Measurements from ENCODE around the gene BRSK1.
"Not testable (repeated sequence)": the region's sequence is repeated elsewhere in the genome, so short reads cannot be mapped to it uniquely, and the experiment has no call there.

The BRSK1 gene

DNA sequence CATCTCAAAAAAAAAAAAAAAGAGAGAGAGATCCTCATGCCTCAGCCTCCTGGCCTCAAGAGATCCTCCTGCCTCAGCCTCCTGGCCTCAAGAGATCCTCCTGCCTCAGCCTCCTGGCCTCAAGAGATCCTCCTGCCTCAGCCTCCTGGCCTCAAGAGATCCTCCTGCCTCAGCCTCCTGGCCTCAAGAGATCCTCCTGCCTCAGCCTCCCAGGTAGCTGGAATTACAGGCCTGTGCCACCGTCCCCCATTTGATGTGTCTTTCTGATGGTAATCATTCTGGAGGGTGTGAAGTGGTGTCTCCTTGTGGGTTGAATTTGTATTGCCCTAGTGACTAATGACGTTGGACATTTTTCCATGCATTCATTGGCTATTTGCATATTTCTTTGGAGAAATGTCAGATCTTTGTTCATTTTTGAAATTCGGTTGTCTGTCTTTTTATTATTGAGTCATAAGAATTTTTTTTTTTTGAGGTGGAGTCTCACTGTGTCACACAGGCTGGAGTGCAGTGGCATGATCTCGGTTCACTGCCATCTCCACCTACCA is 45.0 kb downstream of the BRSK1 start:
- H3K4me1 ChIP-seq (ENCODE audit: insufficient read depth, low read length); H3K27me3 ChIP-seq (ENCODE audit: control insufficient read depth in 1 of 2, insufficient read depth in 2 of 2, low read length in 2 of 2); H3K9ac ChIP-seq (ENCODE audit: low read length); H3K9me3 ChIP-seq (ENCODE audit: low read length); H3K36me3 ChIP-seq (ENCODE audit: insufficient read depth, low read length); H3K27ac ChIP-seq (ENCODE audit: low read depth, low read length); H3K4me3 ChIP-seq (ENCODE audit: low read depth in 1 of 2, low read length in 2 of 2): not testable (repeated sequence)

DNA sequence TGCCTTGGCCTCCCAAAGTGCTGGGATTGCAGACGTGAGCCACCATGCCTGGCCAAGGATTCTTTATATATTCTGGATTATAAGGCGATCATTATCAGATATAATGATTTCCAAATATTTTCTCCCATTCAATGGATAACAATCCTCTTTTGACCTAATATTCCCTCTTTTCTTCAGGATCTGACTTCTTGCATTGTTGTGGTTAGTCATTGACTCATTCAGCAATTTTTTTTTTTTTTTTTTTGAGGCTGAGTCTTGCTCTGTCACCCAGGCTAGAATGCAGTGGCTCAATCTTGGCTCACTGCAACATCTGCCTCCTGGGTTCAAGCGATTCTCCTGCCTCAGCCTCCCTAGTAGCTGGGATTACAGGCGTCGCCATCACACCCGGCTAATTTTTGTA is 46.0 kb downstream of the BRSK1 start:
- H3K36me3 ChIP-seq (ENCODE audit: insufficient read depth, low read length); H3K9me3 ChIP-seq (ENCODE audit: low read length); H3K27me3 ChIP-seq (ENCODE audit: control insufficient read depth in 1 of 2, insufficient read depth in 2 of 2, low read length in 2 of 2); H3K9ac ChIP-seq (ENCODE audit: low read length); H3K4me1 ChIP-seq (ENCODE audit: insufficient read depth, low read length); H3K27ac ChIP-seq (ENCODE audit: low read depth, low read length); H3K4me3 ChIP-seq (ENCODE audit: low read depth in 1 of 2, low read length in 2 of 2): not testable (repeated sequence)

DNA sequence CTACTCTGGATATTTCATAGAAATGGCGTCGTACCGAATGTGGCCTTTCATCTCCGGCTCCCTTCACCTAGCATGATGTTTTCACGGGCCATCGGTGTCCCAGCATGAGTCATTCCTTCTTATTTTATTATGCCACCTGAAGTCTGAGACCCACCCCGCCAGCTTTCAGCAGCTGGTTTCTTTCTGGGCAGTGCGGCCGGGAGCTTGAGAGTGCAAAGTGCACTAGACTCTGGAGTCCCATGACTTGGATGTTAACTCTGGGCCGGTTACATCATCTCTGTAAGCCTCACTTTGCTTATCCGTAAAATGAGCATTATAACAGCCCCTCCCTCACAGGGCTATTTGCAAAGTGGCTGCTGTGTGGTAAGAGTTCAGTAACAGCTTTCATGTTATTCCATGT is 50.1 kb downstream of the BRSK1 start:
- Histone ChIP-seq H3K27ac (ENCODE audit: low read depth, low read length) (no peak overlapping the region), H3K4me1 (ENCODE audit: insufficient read depth, low read length) (peaks cover 7% of the 10 kb centered on the region), H3K36me3 (ENCODE audit: insufficient read depth, low read length) (no peaks in the 10 kb centered on the region), H3K9me3 (ENCODE audit: low read length) (no peaks in the 10 kb centered on the region), H3K4me3 (ENCODE audit: low read depth in 1 of 2, low read length in 2 of 2) (no peak overlapping the region), H3K9ac (ENCODE audit: low read length) (no peak overlapping the region), H3K27me3 (ENCODE audit: control insufficient read depth in 1 of 2, insufficient read depth in 2 of 2, low read length in 2 of 2) (no peaks in the 10 kb centered on the region)

DNA sequence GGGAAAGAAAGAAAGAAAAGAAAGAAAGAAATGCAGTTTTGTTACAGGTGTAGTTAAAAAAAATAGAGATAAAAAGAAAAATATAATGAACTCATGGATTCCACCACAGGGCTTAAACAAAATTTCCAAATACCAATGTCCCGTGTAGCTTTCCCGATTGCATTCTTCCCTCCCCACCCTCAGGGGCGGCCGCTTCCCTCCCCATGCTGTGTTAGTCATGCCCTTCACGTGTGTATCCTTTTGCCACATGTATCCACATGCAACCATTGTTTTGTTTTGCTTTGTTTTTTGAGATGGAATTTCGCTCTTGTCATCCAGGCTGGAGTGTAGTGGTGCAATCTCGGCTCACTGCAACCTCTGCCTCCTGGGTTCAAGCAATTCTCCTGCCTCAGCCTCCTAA is 52.3 kb downstream of the BRSK1 start:
- Histone ChIP-seq H3K9ac (ENCODE audit: low read length) (no peak overlapping the region), H3K27ac (ENCODE audit: low read depth, low read length) (no peak overlapping the region)

DNA sequence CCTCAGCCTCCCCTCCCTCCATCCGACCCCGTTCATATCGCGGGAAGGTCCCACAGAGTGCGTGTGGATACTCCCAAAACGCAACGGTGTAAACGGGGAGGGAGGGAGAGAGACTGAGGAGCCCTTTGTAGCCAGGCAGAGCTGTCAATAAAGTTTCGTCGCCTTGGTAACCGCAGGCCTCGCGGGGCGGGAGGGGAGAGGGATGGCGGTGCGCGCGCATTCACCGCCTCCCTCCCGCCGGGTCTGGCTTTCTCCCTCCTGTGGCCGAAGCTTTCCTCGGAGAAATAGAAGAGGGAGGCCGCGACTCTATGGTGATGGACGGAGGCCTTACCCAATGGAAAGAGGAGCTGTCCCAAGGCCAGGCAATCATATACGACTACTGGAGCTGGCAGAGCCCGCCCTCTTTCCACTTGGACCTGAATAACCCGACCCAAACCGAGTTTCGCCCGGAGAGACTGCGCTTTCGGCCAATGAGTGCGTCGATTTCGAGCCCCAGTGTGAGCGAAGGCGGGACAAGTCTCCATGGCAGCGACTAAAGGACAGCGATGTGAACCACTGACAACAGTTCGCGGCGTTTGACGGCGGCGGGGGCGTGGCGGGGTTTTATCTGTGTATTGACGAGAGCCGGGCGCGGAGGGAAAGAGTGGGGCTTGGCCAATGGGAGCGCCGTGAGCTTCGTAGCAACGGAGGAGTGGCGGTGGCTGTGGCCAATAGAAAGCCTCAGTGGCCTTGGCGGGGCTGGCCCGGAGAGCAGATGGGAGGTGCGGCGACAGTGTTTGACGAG is 55.5 kb downstream of the BRSK1 start, which contains the start of gene KMT5C:
TSS of gene KMT5C (plus strand) at position 772 of the 784 bp plus-strand sequence. CDS start 2,061 bp downstream, outside the sequence.
- Histone ChIP-seq H3K9ac (ENCODE audit: low read length) (peak within 1 kb of the TSS; percentile 90), H3K27ac (ENCODE audit: low read depth, low read length) (peak within 1 kb of the TSS; percentile 76), H3K4me3 (ENCODE audit: low read depth in 1 of 2, low read length in 2 of 2) (peak within 1 kb of the TSS; percentile 86 to 95), H3K36me3 (ENCODE audit: insufficient read depth, low read length) (peaks cover 16% of the 10 kb centered on the region), H3K9me3 (ENCODE audit: low read length) (no peaks in the 10 kb centered on the region), H3K4me1 (ENCODE audit: insufficient read depth, low read length) (peaks cover 19% of the 10 kb centered on the region), H3K27me3 (ENCODE audit: control insufficient read depth in 1 of 2, insufficient read depth in 2 of 2, low read length in 2 of 2) (no peaks in the 10 kb centered on the region)

More for the DNA sequence above, 52.3 kb downstream of the BRSK1 start:
- no peaks in the 10 kb centered on the region for H3K9me3 ChIP-seq (ENCODE audit: low read length)
- no peaks in the 10 kb centered on the region for H3K27me3 ChIP-seq (ENCODE audit: control insufficient read depth in 1 of 2, insufficient read depth in 2 of 2, low read length in 2 of 2)
- H3K36me3 ChIP-seq (ENCODE audit: insufficient read depth, low read length), result no peaks in the 10 kb centered on the region
- peaks cover 14% of the 10 kb centered on the region for H3K4me1 ChIP-seq (ENCODE audit: insufficient read depth, low read length)
- no peak overlapping the region for H3K4me3 ChIP-seq (ENCODE audit: low read depth in 1 of 2, low read length in 2 of 2)

DNA sequence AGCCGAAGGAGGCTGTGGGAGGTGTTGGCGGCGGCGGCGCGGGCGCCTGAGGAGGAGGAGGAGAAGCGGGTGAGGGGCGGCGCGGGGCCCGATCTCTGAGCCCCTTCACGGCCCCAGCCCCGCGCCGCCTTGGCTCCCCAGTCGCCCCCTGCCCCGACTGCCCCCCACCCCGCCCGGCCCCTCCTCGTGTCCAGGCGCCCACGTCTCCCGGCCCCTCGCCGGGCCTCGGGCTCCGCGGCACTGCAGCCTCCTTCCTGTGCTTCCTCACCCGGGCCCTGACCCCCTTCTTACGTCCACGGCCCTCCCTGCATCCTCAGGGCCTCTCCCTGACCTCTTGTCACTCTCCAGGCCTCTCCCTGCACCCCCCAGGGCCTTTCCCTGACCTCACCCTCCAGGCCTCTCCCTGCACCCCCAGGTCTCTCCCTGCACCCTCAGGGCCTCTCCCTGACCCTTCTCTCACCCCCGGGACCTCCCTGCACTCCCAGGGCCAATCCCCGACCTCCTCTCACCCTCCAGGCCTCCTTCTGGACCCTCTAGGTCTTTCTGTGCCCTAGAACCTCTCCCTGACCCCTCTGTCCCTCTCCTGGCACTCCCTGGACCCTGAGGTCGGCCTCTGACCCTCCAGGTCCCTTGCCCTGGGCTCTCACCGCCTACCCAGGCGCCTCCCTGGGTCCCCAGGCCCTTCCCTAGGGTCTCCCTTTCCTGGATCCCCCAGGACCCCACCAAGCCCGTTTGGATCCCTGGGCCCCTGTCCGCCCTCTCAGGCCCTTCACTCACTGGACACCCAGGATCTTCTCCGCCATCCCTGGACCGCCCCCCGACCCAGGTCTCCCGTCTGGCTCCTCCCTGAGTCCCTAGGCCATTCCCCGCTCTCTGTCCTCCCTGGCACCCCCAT is 56.3 kb downstream of the BRSK1 start:
- peak overlapping the region; percentile 90 for H3K9ac ChIP-seq (ENCODE audit: low read length)
- H3K4me1 ChIP-seq (ENCODE audit: insufficient read depth, low read length), result peaks cover 19% of the 10 kb centered on the region
- peak overlapping the region; percentile 76 for H3K27ac ChIP-seq (ENCODE audit: low read depth, low read length)
- peak overlapping the region; percentile 86 to 95 for H3K4me3 ChIP-seq (ENCODE audit: low read depth in 1 of 2, low read length in 2 of 2)
- no peaks in the 10 kb centered on the region for H3K27me3 ChIP-seq (ENCODE audit: control insufficient read depth in 1 of 2, insufficient read depth in 2 of 2, low read length in 2 of 2)
- H3K36me3 ChIP-seq (ENCODE audit: insufficient read depth, low read length), result peaks cover 16% of the 10 kb centered on the region
- no peaks in the 10 kb centered on the region for H3K9me3 ChIP-seq (ENCODE audit: low read length)

DNA sequence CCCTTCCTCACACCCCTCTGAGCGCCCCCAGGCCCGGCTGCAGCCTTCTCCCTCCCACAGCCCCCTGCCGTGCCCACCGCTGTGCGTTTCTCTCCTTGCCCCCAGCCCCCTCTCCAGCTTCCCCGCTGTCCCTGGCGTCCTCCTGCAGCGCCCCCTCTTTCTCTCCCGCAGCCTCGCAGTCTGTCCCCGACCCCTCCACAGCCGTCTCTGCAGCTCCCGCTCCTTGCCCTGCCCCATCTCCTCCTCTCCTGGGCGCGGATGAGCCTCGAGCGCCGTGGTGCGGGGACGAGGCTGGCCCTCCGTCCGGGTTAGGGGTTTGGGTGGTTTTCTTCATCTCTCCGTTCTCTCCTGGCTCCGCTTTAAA is 57.0 kb downstream of the BRSK1 start:
- Histone ChIP-seq H3K9me3 (ENCODE audit: low read length) (no peaks in the 10 kb centered on the region), H3K4me3 (ENCODE audit: low read depth in 1 of 2, low read length in 2 of 2) (peak overlapping the region; percentile 86 to 95), H3K27me3 (ENCODE audit: control insufficient read depth in 1 of 2, insufficient read depth in 2 of 2, low read length in 2 of 2) (no peaks in the 10 kb centered on the region), H3K27ac (ENCODE audit: low read depth, low read length) (peak overlapping the region; percentile 76), H3K9ac (ENCODE audit: low read length) (peak overlapping the region; percentile 90), H3K36me3 (ENCODE audit: insufficient read depth, low read length) (peaks cover 16% of the 10 kb centered on the region), H3K4me1 (ENCODE audit: insufficient read depth, low read length) (peaks cover 19% of the 10 kb centered on the region)

DNA sequence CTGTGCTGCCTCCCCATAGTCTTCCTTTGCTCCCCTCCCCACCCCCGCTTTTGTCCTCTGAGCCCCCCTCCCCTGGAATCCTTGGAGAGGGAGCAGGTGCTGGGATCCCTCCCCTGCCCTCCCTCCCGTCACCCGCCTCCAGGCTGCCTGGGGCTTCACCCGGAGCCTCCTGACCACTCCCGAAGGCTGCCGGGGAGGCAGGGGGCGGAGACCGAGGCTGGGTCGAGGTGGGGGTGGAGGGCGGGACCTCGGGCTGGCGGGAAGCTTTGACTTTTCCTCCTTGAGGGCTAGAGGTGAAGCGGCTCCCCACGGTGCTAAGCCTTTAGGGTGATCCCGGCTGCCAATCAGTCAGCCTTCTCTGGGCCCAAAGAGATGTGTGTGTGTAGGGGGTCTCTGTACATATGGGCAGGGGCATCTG is 57.4 kb downstream of the BRSK1 start:
- peak overlapping the region; percentile 86 to 95 for H3K4me3 ChIP-seq (ENCODE audit: low read depth in 1 of 2, low read length in 2 of 2)
- peak overlapping the region; percentile 76 for H3K27ac ChIP-seq (ENCODE audit: low read depth, low read length)
- no peaks in the 10 kb centered on the region for H3K9me3 ChIP-seq (ENCODE audit: low read length)
- peaks cover 16% of the 10 kb centered on the region for H3K36me3 ChIP-seq (ENCODE audit: insufficient read depth, low read length)
- peaks cover 19% of the 10 kb centered on the region for H3K4me1 ChIP-seq (ENCODE audit: insufficient read depth, low read length)
- no peaks in the 10 kb centered on the region for H3K27me3 ChIP-seq (ENCODE audit: control insufficient read depth in 1 of 2, insufficient read depth in 2 of 2, low read length in 2 of 2)
- peak overlapping the region; percentile 90 for H3K9ac ChIP-seq (ENCODE audit: low read length)

DNA sequence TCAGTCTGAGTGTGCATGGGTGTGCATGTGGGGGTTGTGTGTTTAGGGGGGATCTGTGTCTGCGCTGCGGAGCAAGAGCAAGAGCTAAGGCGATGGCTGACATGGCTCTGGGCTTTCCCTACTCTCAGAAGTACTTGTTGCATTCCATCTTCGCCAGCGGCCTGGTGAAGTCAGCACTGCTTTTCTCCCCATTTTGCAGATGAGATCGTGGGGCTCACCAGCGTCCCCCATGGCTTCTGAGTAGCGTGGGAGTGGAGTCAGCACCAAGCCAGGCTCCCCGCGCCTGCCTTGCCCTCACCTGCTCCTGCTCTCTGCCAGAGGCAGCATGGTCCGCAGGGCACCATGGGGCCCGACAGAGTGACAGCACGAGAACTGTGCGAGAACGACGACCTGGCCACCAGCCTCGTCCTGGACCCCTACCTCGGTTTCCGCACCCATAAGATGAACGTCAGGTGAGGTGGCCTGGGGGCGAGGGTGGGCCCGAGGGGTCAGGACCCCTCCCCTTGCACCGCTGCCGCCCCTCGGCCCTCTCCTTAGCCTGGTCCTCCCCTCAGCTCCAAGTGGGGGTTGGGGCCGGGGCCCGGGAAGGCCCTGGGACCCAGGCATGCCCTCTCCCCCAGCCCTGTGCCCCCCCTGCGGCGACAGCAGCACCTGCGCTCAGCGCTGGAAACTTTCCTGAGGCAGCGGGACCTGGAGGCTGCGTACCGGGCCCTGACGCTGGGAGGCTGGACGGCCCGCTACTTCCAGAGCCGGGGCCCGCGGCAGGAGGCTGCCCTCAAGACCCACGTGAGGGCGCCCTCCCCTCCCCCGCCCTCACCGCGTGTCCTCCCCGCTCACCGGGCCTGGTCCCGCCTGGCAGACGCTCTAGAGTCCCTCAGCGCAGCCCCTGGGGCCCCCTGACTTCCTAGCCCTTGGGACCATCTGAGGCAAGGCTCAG is 58.1 kb downstream of the BRSK1 start:
- no peak overlapping the region for H3K27ac ChIP-seq (ENCODE audit: low read depth, low read length)
- peak overlapping the region in 1 of 2 donors; percentile 86 for H3K4me3 ChIP-seq (ENCODE audit: low read depth in 1 of 2, low read length in 2 of 2)
- no peak overlapping the region for H3K9ac ChIP-seq (ENCODE audit: low read length)
- peaks cover 19% of the 10 kb centered on the region for H3K4me1 ChIP-seq (ENCODE audit: insufficient read depth, low read length)
- H3K9me3 ChIP-seq (ENCODE audit: low read length), result no peaks in the 10 kb centered on the region
- no peaks in the 10 kb centered on the region for H3K27me3 ChIP-seq (ENCODE audit: control insufficient read depth in 1 of 2, insufficient read depth in 2 of 2, low read length in 2 of 2)
- H3K36me3 ChIP-seq (ENCODE audit: insufficient read depth, low read length), result peaks cover 16% of the 10 kb centered on the region

DNA sequence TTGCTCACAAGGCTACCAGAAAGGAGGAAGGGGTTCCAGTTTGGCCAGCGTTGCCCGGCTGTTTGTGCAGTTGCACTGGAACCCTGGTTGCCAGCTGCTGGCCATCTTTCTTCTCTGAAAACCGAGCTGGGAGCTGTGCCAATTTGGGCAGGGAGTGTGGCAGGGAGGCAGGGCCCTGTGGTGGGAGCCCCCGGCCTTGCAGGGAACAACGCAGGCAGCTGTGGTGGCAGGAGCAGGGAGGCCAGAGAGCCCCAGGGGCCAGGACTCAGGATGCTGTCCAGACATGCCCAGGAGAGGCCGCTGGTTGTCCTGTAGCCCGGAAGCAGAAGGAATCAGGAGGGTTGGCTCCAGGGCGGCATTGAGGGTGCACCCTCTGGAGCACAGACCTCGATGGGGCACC is 60.6 kb downstream of the BRSK1 start:
- Histone ChIP-seq H3K4me3 (ENCODE audit: low read depth in 1 of 2, low read length in 2 of 2) (no peak overlapping the region), H3K27ac (ENCODE audit: low read depth, low read length) (no peak overlapping the region)

More for the DNA sequence above, 60.6 kb downstream of the BRSK1 start:
- Histone ChIP-seq H3K36me3 (ENCODE audit: insufficient read depth, low read length) (peaks cover 16% of the 10 kb centered on the region), H3K9ac (ENCODE audit: low read length) (no peak overlapping the region), H3K4me1 (ENCODE audit: insufficient read depth, low read length) (peaks cover 11% of the 10 kb centered on the region), H3K27me3 (ENCODE audit: control insufficient read depth in 1 of 2, insufficient read depth in 2 of 2, low read length in 2 of 2) (no peaks in the 10 kb centered on the region), H3K9me3 (ENCODE audit: low read length) (no peaks in the 10 kb centered on the region)
